ENCODE results near the gene SLIT3.

Gene SLIT3

DNA sequence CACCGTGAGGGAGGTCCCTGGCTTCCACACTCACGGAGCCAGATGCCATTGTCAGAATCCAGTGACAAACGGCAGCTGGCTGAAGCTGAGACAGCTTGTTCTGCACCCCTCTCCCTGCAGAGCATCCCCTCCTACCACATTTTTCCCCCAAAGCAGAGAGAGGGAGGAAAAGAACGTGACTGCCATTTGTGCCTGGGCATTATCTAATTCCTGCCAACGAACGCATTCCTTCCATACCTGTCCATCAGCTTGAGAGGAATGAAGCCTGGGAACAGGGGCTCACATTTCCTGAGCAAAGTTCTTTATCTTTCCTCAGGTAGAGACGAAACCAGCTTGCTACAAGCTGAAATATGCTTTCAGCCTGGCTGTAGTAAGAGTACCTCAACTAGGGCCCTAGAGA, 175.4 kb downstream of the SLIT3 start:
- DNase-seq (ENCODE audit: insufficient read length, low spot score) (no peak), FAIRE-seq (no peak)
- TF ChIP-seq, protein P1, sequence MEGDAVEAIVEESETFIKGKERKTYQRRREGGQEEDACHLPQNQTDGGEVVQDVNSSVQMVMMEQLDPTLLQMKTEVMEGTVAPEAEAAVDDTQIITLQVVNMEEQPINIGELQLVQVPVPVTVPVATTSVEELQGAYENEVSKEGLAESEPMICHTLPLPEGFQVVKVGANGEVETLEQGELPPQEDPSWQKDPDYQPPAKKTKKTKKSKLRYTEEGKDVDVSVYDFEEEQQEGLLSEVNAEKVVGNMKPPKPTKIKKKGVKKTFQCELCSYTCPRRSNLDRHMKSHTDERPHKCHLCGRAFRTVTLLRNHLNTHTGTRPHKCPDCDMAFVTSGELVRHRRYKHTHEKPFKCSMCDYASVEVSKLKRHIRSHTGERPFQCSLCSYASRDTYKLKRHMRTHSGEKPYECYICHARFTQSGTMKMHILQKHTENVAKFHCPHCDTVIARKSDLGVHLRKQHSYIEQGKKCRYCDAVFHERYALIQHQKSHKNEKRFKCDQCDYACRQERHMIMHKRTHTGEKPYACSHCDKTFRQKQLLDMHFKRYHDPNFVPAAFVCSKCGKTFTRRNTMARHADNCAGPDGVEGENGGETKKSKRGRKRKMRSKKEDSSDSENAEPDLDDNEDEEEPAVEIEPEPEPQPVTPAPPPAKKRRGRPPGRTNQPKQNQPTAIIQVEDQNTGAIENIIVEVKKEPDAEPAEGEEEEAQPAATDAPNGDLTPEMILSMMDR (IDR thresholded peaks at IDR 0.05; ENCODE audit: insufficient read depth, missing control alignments) = no peak

DNA sequence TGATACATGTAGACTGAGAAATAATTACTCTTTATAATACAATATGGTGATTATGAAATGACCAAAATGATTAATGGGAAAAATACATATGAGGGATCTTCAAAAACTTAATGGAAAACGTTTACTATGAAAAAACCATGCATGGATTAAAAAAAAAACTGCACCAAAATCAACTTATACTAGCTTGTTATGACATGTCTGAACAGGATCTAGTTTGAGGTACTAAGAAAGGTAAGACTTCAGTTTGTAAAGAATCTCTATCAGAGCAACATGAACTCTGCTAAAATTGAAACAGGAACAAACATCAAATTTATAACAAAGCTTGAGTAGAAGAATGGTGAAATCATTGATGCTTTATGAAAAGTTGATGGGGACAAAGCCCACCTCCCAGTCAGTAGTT, 178.0 kb downstream of the SLIT3 start:
- DNase-seq (ENCODE audit: insufficient read length, low spot score) (no peak), FAIRE-seq (no peak)
- TF ChIP-seq, protein P1 (IDR thresholded peaks at IDR 0.05; ENCODE audit: insufficient read depth, missing control alignments) = no peak

DNA sequence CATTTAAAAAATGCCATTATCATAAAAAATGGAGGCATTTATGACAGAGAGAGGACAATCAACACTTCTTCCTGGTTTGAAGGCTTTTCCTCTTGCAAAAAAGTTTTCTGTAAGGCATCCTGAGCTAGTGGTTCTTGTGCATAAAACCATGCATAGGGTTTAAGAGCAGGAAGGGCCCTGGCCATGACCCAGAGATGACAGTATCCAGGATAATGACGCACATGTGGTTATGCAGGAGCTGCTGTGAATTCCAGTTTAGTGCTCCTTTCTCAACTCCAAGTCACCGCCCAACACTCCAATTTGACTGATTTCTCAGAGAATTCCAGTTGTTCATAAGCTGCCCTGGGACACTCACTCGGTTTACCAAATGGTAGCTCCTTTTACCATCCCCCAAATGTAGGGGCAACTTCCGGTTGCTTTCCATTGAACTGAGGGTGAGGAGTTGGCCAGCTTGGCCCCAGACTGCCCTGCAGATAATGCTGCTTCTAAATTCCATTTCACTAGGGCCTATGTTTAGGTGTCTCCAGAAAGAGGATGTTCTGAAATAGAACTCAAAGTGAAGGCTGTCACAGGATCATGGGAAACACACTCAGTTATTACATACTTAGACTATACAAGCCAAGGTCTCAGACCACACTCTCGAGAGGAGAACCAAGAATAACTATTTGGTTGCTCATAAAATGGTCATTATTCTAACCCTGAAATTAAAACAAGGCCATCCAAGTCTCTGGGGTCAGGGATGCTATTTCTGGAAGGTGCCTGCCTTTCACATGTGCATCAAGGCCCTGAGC, 179.1 kb downstream of the SLIT3 start:
- DNase-seq (ENCODE audit: insufficient read length, low spot score) (no peak), FAIRE-seq (no peak)
- TF ChIP-seq, protein P1 (IDR thresholded peaks at IDR 0.05; ENCODE audit: insufficient read depth, missing control alignments) = no peak

DNA sequence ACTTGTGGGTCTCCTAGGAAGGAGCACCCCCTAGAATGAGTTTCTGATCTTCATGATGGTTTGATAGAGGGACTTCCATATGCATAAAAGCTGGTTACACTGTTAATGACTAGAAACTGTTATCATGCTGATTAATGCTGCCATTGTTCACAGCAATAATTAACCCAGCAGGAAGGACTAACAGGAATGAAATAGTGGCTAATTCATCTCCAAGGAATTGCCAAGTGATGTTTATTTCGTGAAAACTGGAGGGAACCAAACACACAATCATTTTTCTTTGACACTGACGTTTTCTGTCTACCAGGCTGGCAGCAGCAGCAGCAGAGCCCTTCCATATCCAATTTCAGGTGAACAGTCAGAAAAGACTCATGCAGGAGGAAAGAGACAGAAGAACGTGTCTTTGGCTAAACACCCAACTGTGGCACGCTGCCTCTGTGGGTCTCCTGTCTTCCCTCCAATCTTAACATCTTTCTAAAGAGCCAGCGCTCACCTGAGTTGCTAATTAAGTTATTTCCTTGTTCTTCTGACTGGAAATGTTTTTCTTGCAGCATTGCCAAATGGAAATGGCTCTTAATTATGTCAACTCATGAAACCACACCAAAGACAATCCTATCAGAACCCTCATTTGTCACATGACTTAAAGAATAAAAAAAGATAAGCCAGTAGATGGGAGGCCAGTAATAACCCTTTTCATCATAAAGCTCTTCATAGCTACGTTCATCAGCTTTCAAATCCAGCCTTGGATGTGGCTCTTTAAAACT, 181.5 kb downstream of the SLIT3 start:
- FAIRE-seq (no peak), DNase-seq (ENCODE audit: insufficient read length, low spot score) (no peak)
- TF ChIP-seq, protein P1 (IDR thresholded peaks at IDR 0.05; ENCODE audit: insufficient read depth, missing control alignments) = no peak

DNA sequence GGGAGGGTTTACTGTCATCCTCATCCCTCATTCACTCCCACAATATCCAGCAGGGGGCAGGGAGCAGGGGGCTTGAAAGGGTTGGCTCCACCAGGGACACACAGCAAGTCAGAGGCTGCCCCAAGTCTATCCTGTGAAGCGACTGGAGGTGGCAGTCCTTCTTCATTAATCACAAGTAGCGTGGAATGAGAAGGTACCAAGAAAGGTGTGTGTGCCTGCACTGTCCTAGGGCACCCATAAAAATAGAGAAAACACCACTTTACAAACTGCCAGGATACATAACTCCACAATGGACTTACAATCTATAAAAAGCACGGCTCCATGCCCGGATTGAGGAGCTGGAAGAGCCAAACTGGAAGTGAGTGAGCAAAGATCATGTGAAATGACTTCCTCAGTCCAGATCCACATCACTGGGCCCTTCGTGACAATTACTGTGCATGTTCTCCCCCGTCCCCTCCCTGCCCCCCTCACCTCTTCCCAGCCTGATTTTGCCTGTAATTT, 183.9 kb downstream of the SLIT3 start:
- DNase-seq (ENCODE audit: insufficient read length, low spot score) (no peak), FAIRE-seq (no peak)
- TF ChIP-seq, protein P1 (IDR thresholded peaks at IDR 0.05; ENCODE audit: insufficient read depth, missing control alignments) = no peak

DNA sequence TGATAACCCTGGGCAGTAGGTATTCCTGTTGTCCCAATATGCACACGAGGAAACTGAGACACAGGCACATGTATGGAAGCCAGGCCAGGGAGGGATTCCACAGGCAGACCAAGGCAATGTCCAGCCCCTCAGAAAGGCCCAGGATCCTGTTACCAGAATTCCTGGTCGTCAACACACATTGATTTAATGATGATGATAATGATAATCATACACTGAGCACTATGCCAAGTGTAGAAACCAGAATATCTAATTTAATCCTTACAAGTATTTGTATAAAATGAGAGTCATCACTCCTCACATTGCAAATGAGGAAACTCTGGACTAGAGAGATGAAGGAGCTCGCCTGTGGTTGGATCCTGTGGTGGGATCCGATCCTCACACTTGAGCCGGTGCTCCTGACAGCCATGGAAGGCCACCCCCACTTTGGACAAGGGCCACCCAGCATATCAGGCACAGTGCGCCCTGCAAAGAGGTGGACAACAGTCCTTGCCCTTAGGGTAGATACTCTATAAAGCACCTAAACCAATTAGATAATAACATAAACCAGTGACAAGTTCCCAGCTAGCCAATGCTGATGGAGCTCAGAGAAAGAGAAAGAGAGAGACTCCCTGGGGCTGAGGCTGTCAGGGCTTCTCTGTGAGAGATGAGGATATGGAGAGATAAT, 185.3 kb downstream of the SLIT3 start:
- TF ChIP-seq, protein P1 (IDR thresholded peaks at IDR 0.05; ENCODE audit: insufficient read depth, missing control alignments) = no peak
- FAIRE-seq (no peak), DNase-seq (ENCODE audit: insufficient read length, low spot score) (no peak)

All from D721Med (cell line).